Cardiac muscle cell (in vitro differentiated cells and primary cell): ENCODE measurements around the gene SOCS2. TPM values are rescaled to one million over a fixed set of nuclear protein-coding genes. Genes with fewer than 3 reads are reported as not detected.

Experiments
- DNase-seq, 2 donors: peaks; one replicate each; pipeline versions ENCODE4 v3.0.0 to v3.0.0-alpha.2; 2010 to 2017; ENCODE audit warnings: low read depth in 1 of 2, low spot score in 1 of 2
- H3K27ac ChIP-seq: fragments of 200-600 bp; sonication (generic); 2 replicates; pipeline ENCODE4 v1.5.1; 2016
- H3K27me3 ChIP-seq: fragments of 200-600 bp; sonication (generic); 2 replicates; pipeline ENCODE4 v1.6.0; 2016; ENCODE audit warnings: control low read depth
- H3K36me3 ChIP-seq: fragments of 200-600 bp; sonication (generic); 2 replicates; pipeline ENCODE4 v1.5.1; 2016; ENCODE audit warnings: control low read depth
- H3K4me1 ChIP-seq: fragments of 200-600 bp; sonication (generic); 2 replicates; pipeline ENCODE4 v1.8.1; 2017; ENCODE audit warnings: low read depth, mild to moderate bottlenecking, mixed run types
- H3K4me3 ChIP-seq: fragments of 200-600 bp; sonication (generic); 2 replicates; pipeline ENCODE4 v1.5.1; 2016; ENCODE audit warnings: mild to moderate bottlenecking
- H3K9me3 ChIP-seq: fragments of 200-600 bp; sonication (generic); 2 replicates; pipeline ENCODE4 v1.5.1; 2017; ENCODE audit warnings: low read depth, mild to moderate bottlenecking, control low read depth
- CTCF ChIP-seq: IDR thresholded peaks from 2 replicates; pipeline ENCODE4 v1.5.1; 2012; ENCODE audit warnings: low read depth, mild to moderate bottlenecking, low read length
- polyA plus RNA-seq: library from polyadenylated mRNA; unstranded; fragments of >200 nt; fragmentation: Nextera tagmentation; extraction: Ambion mirVana; gene quantifications from 2 replicates; pipeline ENCODE4 v1.2.1, GENCODE V29; 2016
- total RNA-seq: library from RNA; depleted of rRNA; stranded (reverse); fragments of >200 nt; gene quantifications from 2 replicates; pipeline ENCODE4 v1.2.3, GENCODE V29; 2016

SOCS2 gene
- total and polyA plus RNA-seq, 2 experiments from 2014 or later: 19.7 to 40.7 TPM

GRCh38 chr12:93573552-93574223, 1.2 kb downstream of the SOCS2 start:
- TF ChIP-seq CTCF: no peak
- Histone ChIP-seq H3K27ac (no peak overlapping the region), H3K36me3 (peaks cover 6% of the 10 kb centered on the region), H3K27me3 (no peaks in the 10 kb centered on the region), H3K4me1 (peaks cover 3% of the 10 kb centered on the region), H3K9me3 (no peaks in the 10 kb centered on the region), H3K4me3 (peak overlapping the region; percentile 62)
- DNase-seq: no peak

GRCh38 chr12:93577222-93577621, 4.7 kb downstream of the SOCS2 start:
- no peaks in the 10 kb centered on the region for H3K27me3 ChIP-seq
- peaks cover 6% of the 10 kb centered on the region for H3K36me3 ChIP-seq
- no peak for DNase-seq
- H3K9me3 ChIP-seq: no peaks in the 10 kb centered on the region
- H3K27ac ChIP-seq: no peak overlapping the region
- no peak for TF ChIP-seq CTCF
- H3K4me3 ChIP-seq: no peak overlapping the region
- H3K4me1 ChIP-seq: peaks cover 3% of the 10 kb centered on the region

- Histone ChIP-seq H3K4me3 (no peak overlapping the region), H3K36me3 (peaks cover 6% of the 10 kb centered on the region), H3K9me3 (no peaks in the 10 kb centered on the region), H3K27ac (no peak overlapping the region), H3K27me3 (no peaks in the 10 kb centered on the region), H3K4me1 (peaks cover 3% of the 10 kb centered on the region)
- no peak for TF ChIP-seq CTCF
- no peak for DNase-seq
Measured at GRCh38 chr12:93578221-93578620, 5.7 kb downstream of the SOCS2 start.

- Histone ChIP-seq H3K4me1 (no peaks in the 10 kb centered on the region), H3K36me3 (peaks cover 6% of the 10 kb centered on the region), H3K9me3 (no peaks in the 10 kb centered on the region), H3K4me3 (no peak overlapping the region), H3K27ac (no peak overlapping the region), H3K27me3 (no peaks in the 10 kb centered on the region)
- TF ChIP-seq CTCF: no peak
- DNase-seq: no peak
Measured at GRCh38 chr12:93580682-93581081, 8.2 kb downstream of the SOCS2 start.

GRCh38 chr12:93581370-93581769, 8.9 kb downstream of the SOCS2 start:
- Histone ChIP-seq H3K27me3 (no peaks in the 10 kb centered on the region), H3K4me3 (no peak overlapping the region), H3K36me3 (peaks cover 2% of the 10 kb centered on the region), H3K9me3 (no peaks in the 10 kb centered on the region), H3K27ac (no peak overlapping the region), H3K4me1 (no peaks in the 10 kb centered on the region)
- no peak for TF ChIP-seq CTCF
- no peak for DNase-seq
